K562 (cell line): Measurements from ENCODE around the gene GNAI3. TPM values are rescaled to one million over a fixed set of nuclear protein-coding genes. Genes with fewer than 3 reads are reported as not detected.

ENCODE experiments used
- ATAC-seq: fragments of 200-7000 bp; cut with Tn5 transposase; 3 replicates; pipeline ENCODE4 v1.9.1; 2020; ENCODE audit warnings: moderate library complexity
- BruUV-seq: library from RNA; stranded (reverse); fragments of 400-500 nt; replicated peaks from 2 replicates; lab custom pipeline; 2021; lab: Mats Ljungman, UMichigan
- CTCF ChIA-PET: fragments of 300-600 bp; formaldehyde crosslinking; extraction: SDS; loops from one replicate; lab custom pipeline; 2021; ENCODE audit warnings: low intra/inter-chr PET ratio; lab: Yijun Ruan, JAX
- POLR2A ChIA-PET: fragments of 300-600, 350-650 bp; sonication (Branson Sonifier 250); formaldehyde crosslinking; extraction: SDS; loops from one replicate; lab custom pipeline; 2021; ENCODE audit warnings: antibody characterized with exemption, inconsistent platforms; lab: Yijun Ruan, JAX
- DNase-seq, 4 experiments: peaks; one replicate each; pipeline versions ENCODE4 v3.0.0 to v3.0.0-alpha.2; 2011 to 2018; ENCODE audit warnings: low spot score in 3 of 4, mixed read lengths in 3 of 4; ENCODE audit errors: extremely low read depth in 1 of 4
- FAIRE-seq: peaks from 2 replicates; lab custom pipeline; 2011; peaks lifted over from hg19 to GRCh38; lab: Jason Lieb, UNC
- H2AFZ ChIP-seq: 2 replicates; pipeline ENCODE4 v1.6.0; 2011; ENCODE audit warnings: low read depth, low read length, control low read depth, inconsistent platforms
- H3K27ac ChIP-seq: fragments of 200-600 bp; 3 replicates; pipeline ENCODE4 v1.8.0; 2011; ENCODE audit warnings: low read depth, mild to moderate bottlenecking, control low read depth, inconsistent platforms, low read length, moderate library complexity, mixed read lengths; ENCODE audit errors: extremely low read depth
- H3K27me3 ChIP-seq, 2 experiments: fragments of 300-600 bp in 1 of 2; 2 replicates in 1 of 2; 3 replicates in 1 of 2; pipeline versions ENCODE4 v1.6.0 to v1.8.0; 2011; ENCODE audit warnings: inconsistent platforms in 2 of 2, low read length in 2 of 2, mild to moderate bottlenecking in 1 of 2, mixed read lengths in 1 of 2, moderate library complexity in 1 of 2; ENCODE audit not compliant: control insufficient read depth in 2 of 2, insufficient read depth in 2 of 2
- H3K36me3 ChIP-seq: fragments of 300-600 bp; 3 replicates; pipeline ENCODE4 v1.8.0; 2011; ENCODE audit warnings: mild to moderate bottlenecking, low read length, inconsistent platforms; ENCODE audit not compliant: control insufficient read depth, insufficient read depth
- H3K4me1 ChIP-seq, 2 experiments: fragments of 200-600 bp in 1 of 2; replicated peaks in 1 of 2; 2 replicates in 1 of 2; 3 replicates in 1 of 2; pipeline versions ENCODE4 v1.5.1 to v1.8.0; 2011; ENCODE audit warnings: inconsistent platforms in 2 of 2, low read length in 2 of 2, mild to moderate bottlenecking in 1 of 2, mixed read lengths in 1 of 2, moderate library complexity in 1 of 2; ENCODE audit not compliant: control insufficient read depth in 2 of 2, insufficient read depth in 2 of 2
- H3K4me2 ChIP-seq: 2 replicates; pipeline ENCODE4 v1.6.1; 2011; ENCODE audit warnings: low read length, control low read depth, inconsistent platforms, mixed read lengths; ENCODE audit not compliant: insufficient read depth
- H3K4me3 ChIP-seq: fragments of 200-600 bp; sonication (generic), shearing (Covaris generic); 2 replicates; pipeline ENCODE4 v1.5.1; 2016; ENCODE audit warnings: control low read depth, inconsistent platforms
- H3K79me2 ChIP-seq: fragments of 200-600 bp; 3 replicates; pipeline ENCODE4 v1.8.0; 2011; ENCODE audit warnings: low read length, inconsistent platforms; ENCODE audit not compliant: control insufficient read depth, insufficient read depth
- H3K9ac ChIP-seq, 2 experiments: 2 replicates each; pipeline versions ENCODE4 v1.6.0 to v1.6.1; 2011; ENCODE audit warnings: low read depth in 2 of 2, low read length in 2 of 2, control low read depth in 1 of 2, inconsistent platforms in 1 of 2, mild to moderate bottlenecking in 1 of 2, mixed read lengths in 1 of 2; ENCODE audit not compliant: insufficient read depth in 1 of 2
- H3K9me1 ChIP-seq: one replicate; pipeline ENCODE4 v1.6.0; 2011; ENCODE audit warnings: inconsistent platforms, mild to moderate bottlenecking, low read length, moderate library complexity; ENCODE audit not compliant: control insufficient read depth, insufficient read depth
- H3K9me3 ChIP-seq: replicated peaks from 2 replicates; pipeline ENCODE4 v1.5.1; 2011; ENCODE audit warnings: low read depth, low read length, inconsistent platforms; ENCODE audit not compliant: control insufficient read depth, insufficient read depth
- H4K20me1 ChIP-seq: replicated peaks from 2 replicates; pipeline ENCODE4 v1.6.1; 2011; ENCODE audit warnings: low read length, inconsistent platforms, mixed read lengths; ENCODE audit not compliant: control insufficient read depth, insufficient read depth
- COPS2 ChIP-seq: fragments of 450-650 bp; conservative IDR thresholded peaks from 2 replicates; pipeline ENCODE4 v1.6.1; 2016; ENCODE audit warnings: mild to moderate bottlenecking, moderate library complexity
- ETS1 ChIP-seq: conservative IDR thresholded peaks from 2 replicates; pipeline ENCODE4 v1.6.1; 2011; ENCODE audit warnings: low read depth, mild to moderate bottlenecking, low read length; ENCODE audit not compliant: control insufficient read depth
- KAT7 ChIP-seq: sonication (generic); formaldehyde crosslinking; IDR thresholded peaks from 2 replicates; pipeline ENCODE4 v1.8.0; 2022; ENCODE audit warnings: missing genetic modification reagents, mild to moderate bottlenecking, borderline replicate concordance
- MTA2 ChIP-seq: fragments of 450-650 bp; IDR thresholded peaks from 2 replicates; pipeline ENCODE4 v1.6.1; 2016; ENCODE audit warnings: low read depth
- NRF1 ChIP-seq, 2 experiments: fragments of 450-650 bp; IDR thresholded peaks in 1 of 2; conservative IDR thresholded peaks in 1 of 2; 2 replicates each; pipeline ENCODE4 v1.6.1; 2014; ENCODE audit warnings: mild to moderate bottlenecking in 2 of 2
- SMARCA5 ChIP-seq: fragments of 450-650 bp; IDR thresholded peaks from 2 replicates; pipeline ENCODE4 v1.6.1; 2016
- USF2 ChIP-seq: sonication (generic); formaldehyde crosslinking; IDR thresholded peaks from 2 replicates; pipeline ENCODE4 v1.5.0; 2020; ENCODE audit warnings: missing genetic modification reagents
- ZNF133 ChIP-seq: fragments of 250-450 bp; sonication (Bioruptor Pico); IDR thresholded peaks from 2 replicates; pipeline ENCODE4 v1.4.0; 2020; ENCODE audit warnings: mild to moderate bottlenecking
- ZNF511 ChIP-seq: sonication (generic); formaldehyde crosslinking; IDR thresholded peaks from 2 replicates; pipeline ENCODE4 v1.8.0; 2022; ENCODE audit warnings: mild to moderate bottlenecking, missing genetic modification reagents
- ZNF518B ChIP-seq: fragments of 250-450 bp; sonication (Bioruptor Pico); IDR thresholded peaks from 2 replicates; pipeline ENCODE4 v1.5.0; 2021; ENCODE audit warnings: mild to moderate bottlenecking, moderate library complexity
- ZNF830 ChIP-seq: fragments of 250-450 bp; sonication (Bioruptor Pico); IDR thresholded peaks from 2 replicates; pipeline ENCODE4 v1.5.0; 2021; ENCODE audit warnings: mild to moderate bottlenecking
- WGBS: fragments of 100-300 bp; shearing (Covaris generic); methylation state at CpG from one replicate; pipeline ENCODE4 v1.1.6; 2016; ENCODE audit warnings: low coverage, mixed read lengths; ENCODE audit not compliant: insufficient coverage; ENCODE audit errors: missing lambda C conversion rate; 5-methylcytosine and 5-hydroxymethylcytosine counted together
- in situ Hi-C: fragments of 300-500 bp; cut with MboI; formaldehyde crosslinking; loops from 4 replicates; pipeline ENCODE4 v1.15.0; 2018; ENCODE audit warnings: inconsistent platforms, mixed read lengths
- intact Hi-C: fragments of 100-400 bp; cut with micrococcal nuclease; formaldehyde crosslinking; loops from 2 replicates; pipeline ENCODE4 v1.14.2; 2022
- polyA plus RNA-seq, 8 experiments: library from polyadenylated mRNA; depleted of rRNA in 4 of 8; stranded (reverse) in 5 of 8; unstranded in 3 of 8; fragments of >200 nt; fragmentation: Nextera tagmentation in 2 of 8; fragmentation: Illumina TruSeq in 1 of 8; extraction: Ambion mirVana in 2 of 8; extraction: Trizol in 1 of 8; gene quantifications; 2 replicates each; pipeline versions ENCODE4 v1.2.1 to v1.2.3, GENCODE V29; 2011 to 2014; ENCODE audit warnings: inconsistent platforms in 1 of 8, missing spikeins in 1 of 8
- total RNA-seq, 7 experiments: library from RNA; depleted of rRNA in 6 of 7; stranded (reverse); fragments of >200 nt in 6 of 7; fragmentation: Illumina TruSeq in 2 of 7; extraction: Trizol in 2 of 7; gene quantifications; 2 replicates each; pipeline versions ENCODE4 v1.2.1 to v1.2.3, GENCODE V29; 2011 to 2021; ENCODE audit warnings: low replicate concordance in 1 of 7

GNAI3 gene
- total and polyA plus RNA-seq, 9 of the 15 experiments (the other 6 are each of a cell fraction or from before 2014, with no cell fraction given) = 6.3 to 13.2 (median 8.9) TPM

- Histone ChIP-seq H3K9ac (no peak overlapping the region), H3K4me3 (no peak overlapping the region), H4K20me1 (peaks cover 4% of the 10 kb centered on the region; the same call in 1 of the 2 replicates), H3K27me3 (no peaks in the 10 kb centered on the region), H3K4me1 (peaks cover 0 to 31% of the 10 kb centered on the region in 2 experiments; a peak in 3 of 5 replicates), H3K9me3 (no peaks in the 10 kb centered on the region), H3K9me1 (peaks cover 5% of the 10 kb centered on the region), H3K4me2 (no peak overlapping the region), H3K27ac (no peak overlapping the region), H2AFZ (no peak overlapping the region), H3K36me3 (peaks cover 52% of the 10 kb centered on the region; the same call in 2 of the 3 replicates), H3K79me2 (no peaks in the 10 kb centered on the region)
- WGBS = 76% methylated on average over 16 of the region's 16 CpGs
- intact Hi-C loops = no loop called here
- ChIA-PET CTCF (interaction anchor here (0.6 to 0.7 kb wide), 2 partner anchors 9 to 85 kb away, joined by 3 to 4 read pairs; no protein-coding TSS in a partner anchor), POLR2A (interaction anchor here (0.6 to 4.2 kb wide), 6 partner anchors 8 to 140 kb away, joined by 3 to 23 read pairs (median 5); partner anchors contain the start of gene GNAI3)
- TSS peak; percentile 31 for BruUV-seq
- in situ Hi-C loops = no loop called here
- ATAC-seq (no peak), FAIRE-seq (no peak), DNase-seq (no peak)
- no peak for TF ChIP-seq NRF1 (conservative IDR thresholded peaks at IDR 0.05 in 1 of 2, IDR thresholded peaks at IDR 0.05 in 1 of 2)
- no peak for TF ChIP-seq ZNF518B (CRISPR knock-in tag)
- no peak for TF ChIP-seq USF2 (CRISPR knock-in tag)
- no peak for TF ChIP-seq KAT7 (CRISPR knock-in tag)
- no peak for TF ChIP-seq ZNF830 (CRISPR knock-in tag)
- TF ChIP-seq SMARCA5 = no peak
- no peak for TF ChIP-seq COPS2
- TF ChIP-seq MTA2 = no peak
- no peak for TF ChIP-seq ZNF133
- TF ChIP-seq ZNF511 = no peak
- no peak for TF ChIP-seq ETS1
These were observed 83.4 kb downstream of the GNAI3 start for GRCh38 chr1:109631513-109632505.
